Smooth muscle cell (in vitro differentiated cells): ENCODE data around the gene PPP6R2. TPM values are rescaled to one million over a fixed set of nuclear protein-coding genes. Genes with fewer than 3 reads are reported as not detected.
"Not testable (repeated sequence)": the region's sequence is repeated elsewhere in the genome, so short reads cannot be mapped to it uniquely, and the experiment has no call there.

Experiments
- DNase-seq: peaks from one replicate; lab custom pipeline; 2025; ENCODE audit not compliant: unreplicated experiment; lab: John Stamatoyannopoulos, UW
- H2AFZ ChIP-seq: fragments of 200-600 bp; sonication (generic); 2 replicates; pipeline ENCODE4 v1.6.0; 2016; ENCODE audit warnings: antibody characterized with exemption, low read depth, mild to moderate bottlenecking
- H3F3A ChIP-seq: fragments of 200-600 bp; sonication (generic); 2 replicates; pipeline ENCODE4 v1.6.0; 2017; ENCODE audit warnings: antibody characterized with exemption, low read depth
- H3K27ac ChIP-seq: fragments of 200-600 bp; sonication (generic); 2 replicates; pipeline ENCODE4 v1.5.1; 2016; ENCODE audit warnings: low read depth, mild to moderate bottlenecking
- H3K27me3 ChIP-seq: fragments of 200-600 bp; sonication (generic); 2 replicates; pipeline ENCODE4 v1.6.1; 2016; ENCODE audit warnings: low read depth, mild to moderate bottlenecking
- H3K36me3 ChIP-seq: fragments of 200-600 bp; sonication (generic); 2 replicates; pipeline ENCODE4 v1.5.1; 2016; ENCODE audit warnings: low read depth
- H3K4me1 ChIP-seq: fragments of 200-600 bp; sonication (generic); 2 replicates; pipeline ENCODE4 v1.5.1; 2016; ENCODE audit warnings: low read depth
- H3K4me2 ChIP-seq: fragments of 200-600 bp; sonication (generic); 2 replicates; pipeline ENCODE4 v1.6.0; 2016; ENCODE audit warnings: mild to moderate bottlenecking
- H3K4me3 ChIP-seq: fragments of 200-600 bp; sonication (generic); 2 replicates; pipeline ENCODE4 v1.5.1; 2016; ENCODE audit warnings: mild to moderate bottlenecking
- H3K79me2 ChIP-seq: fragments of 200-600 bp; sonication (generic); 2 replicates; pipeline ENCODE4 v1.6.0; 2016; ENCODE audit warnings: low read depth, mild to moderate bottlenecking
- H3K9ac ChIP-seq: fragments of 200-600 bp; sonication (generic); 2 replicates; pipeline ENCODE4 v1.6.0; 2016; ENCODE audit warnings: low read depth
- H3K9me3 ChIP-seq: fragments of 200-600 bp; sonication (generic); replicated peaks from 2 replicates; pipeline ENCODE4 v1.5.1; 2016; ENCODE audit warnings: low read depth
- H4K20me1 ChIP-seq: fragments of 200-600 bp; sonication (generic); 2 replicates; pipeline ENCODE4 v1.6.0; 2016; ENCODE audit warnings: low read depth
- CTCF ChIP-seq: fragments of 200-600 bp; sonication (generic); IDR thresholded peaks from 2 replicates; pipeline ENCODE4 v1.5.1; 2017; ENCODE audit warnings: borderline replicate concordance, mild to moderate bottlenecking, antibody characterized with exemption; ENCODE audit not compliant: insufficient read depth, poor library complexity, severe bottlenecking
- WGBS: methylation state at CpG from one replicate; pipeline ENCODE4 v1.1.7; 2016; ENCODE audit warnings: low lambda C conversion rate; 5-methylcytosine and 5-hydroxymethylcytosine counted together
- polyA plus RNA-seq: library from polyadenylated mRNA; unstranded; fragments of >200 nt; fragmentation: Nextera tagmentation; extraction: Ambion mirVana; gene quantifications from 2 replicates; pipeline ENCODE4 v1.2.1, GENCODE V29; 2016
- total RNA-seq: library from RNA; depleted of rRNA; stranded (reverse); fragments of >200 nt; gene quantifications from 2 replicates; pipeline ENCODE4 v1.2.3, GENCODE V29; 2014

The PPP6R2 gene
- total and polyA plus RNA-seq, 2 experiments from 2014 or later, result 24.6 to 36.3 TPM

- Histone ChIP-seq H3K9ac (no peak overlapping the region), H3K27me3 (no peaks in the 10 kb centered on the region), H3K9me3 (no peaks in the 10 kb centered on the region), H3K4me1 (no peaks in the 10 kb centered on the region), H3K79me2 (no peaks in the 10 kb centered on the region), H3K4me3 (no peak overlapping the region), H3K4me2 (no peak overlapping the region), H3F3A (no peaks in the 10 kb centered on the region), H2AFZ (no peak overlapping the region), H3K36me3 (no peaks in the 10 kb centered on the region), H3K27ac (no peak overlapping the region), H4K20me1 (no peaks in the 10 kb centered on the region)
- 90% methylated on average over 8 of the region's 8 CpGs for WGBS
- no peak for TF ChIP-seq CTCF
- no peak for DNase-seq
These were observed 23.0 kb upstream of the PPP6R2 start for GRCh38 chr22:50320116-50320515.

- WGBS, result 84% methylated on average over 10 of the region's 10 CpGs
- H3K9ac ChIP-seq, result no peak overlapping the region
- no peak overlapping the region for H2AFZ ChIP-seq
- no peak overlapping the region for H3K27ac ChIP-seq
- no peak for TF ChIP-seq CTCF
- no peaks in the 10 kb centered on the region for H3K27me3 ChIP-seq
- no peaks in the 10 kb centered on the region for H3F3A ChIP-seq
- H3K4me3 ChIP-seq, result no peak overlapping the region
- peaks cover under 1% of the 10 kb centered on the region for H3K4me1 ChIP-seq
- no peaks in the 10 kb centered on the region for H3K9me3 ChIP-seq
- H3K4me2 ChIP-seq, result no peak overlapping the region
- no peaks in the 10 kb centered on the region for H3K79me2 ChIP-seq
- DNase-seq, result no peak
- no peaks in the 10 kb centered on the region for H3K36me3 ChIP-seq
- no peaks in the 10 kb centered on the region for H4K20me1 ChIP-seq
These were observed 22.3 kb upstream of the PPP6R2 start for GRCh38 chr22:50320671-50321325.

- H3K36me3 ChIP-seq, H3K9ac ChIP-seq, H3K27me3 ChIP-seq, H3K27ac ChIP-seq, H3K4me2 ChIP-seq, H2AFZ ChIP-seq, H4K20me1 ChIP-seq, H3K79me2 ChIP-seq, H3F3A ChIP-seq, H3K4me3 ChIP-seq, DNase-seq, H3K9me3 ChIP-seq: not testable (repeated sequence)
- whole genome bisulfite sequencing, result 91% methylated on average over 8 of the region's 10 CpGs
- H3K4me1 ChIP-seq, result peaks cover 11% of the 10 kb centered on the region
These were observed 20.6 kb upstream of the PPP6R2 start for GRCh38 chr22:50322382-50323104.

GRCh38 chr22:50323900-50324299, 19.2 kb upstream of the PPP6R2 start:
- no peak for TF ChIP-seq CTCF
- Histone ChIP-seq H3K4me3 (no peak overlapping the region), H3K9me3 (no peaks in the 10 kb centered on the region), H3K27me3 (no peaks in the 10 kb centered on the region), H3K27ac (no peak overlapping the region), H2AFZ (no peak overlapping the region), H4K20me1 (no peaks in the 10 kb centered on the region), H3K4me1 (peaks cover 15% of the 10 kb centered on the region), H3K4me2 (no peak overlapping the region), H3K9ac (no peak overlapping the region), H3K36me3 (no peaks in the 10 kb centered on the region), H3K79me2 (peaks cover 4% of the 10 kb centered on the region), H3F3A (no peaks in the 10 kb centered on the region)
- 95% methylated on average over 5 of the region's 5 CpGs for WGBS
- no peak for DNase-seq
